A549 (cell line): ENCODE measurements around the gene FRMD4A. TPM values are rescaled to one million over a fixed set of nuclear protein-coding genes. Genes with fewer than 3 reads are reported as not detected.

Experiments
- ATAC-seq, 2 experiments: fragments of 200-7000 bp in 1 of 2; fragments of >200 bp in 1 of 2; cut with Nextera tagmentation in 1 of 2; cut with Tn5 transposase in 1 of 2; 3 replicates each; pipeline versions ENCODE4 v1.8.0 to v1.9.1; 2018 to 2020; ENCODE audit warnings: mild to moderate bottlenecking in 1 of 2, moderate library complexity in 1 of 2
- CTCF ChIA-PET: fragments of 300-600 bp; sonication (Branson Sonifier 250); formaldehyde crosslinking; extraction: SDS; loops from one replicate; lab custom pipeline; 2021; ENCODE audit warnings: antibody characterized with exemption, inconsistent platforms; lab: Yijun Ruan, JAX
- POLR2A ChIA-PET: fragments of 350-600 bp; formaldehyde crosslinking; extraction: SDS; loops from one replicate; lab custom pipeline; 2021; ENCODE audit warnings: antibody characterized with exemption, inconsistent platforms; lab: Yijun Ruan, JAX
- DNase-seq, 2 experiments: peaks; one replicate each; pipeline versions ENCODE4 v3.0.0 to v3.0.0-alpha.2; 2011 to 2016; ENCODE audit warnings: low read depth in 1 of 2, low spot score in 1 of 2
- FAIRE-seq: peaks from 2 replicates; lab custom pipeline; 2011; peaks lifted over from hg19 to GRCh38; lab: Jason Lieb, UNC
- H3K27ac ChIP-seq, 2 experiments: fragments of >200 bp; sonication (Bioruptor Twin); formaldehyde crosslinking; 3 replicates each; pipeline ENCODE4 v1.5.1; 2016 to 2017
- H3K4me1 ChIP-seq: fragments of >200 bp; sonication (Bioruptor Twin); formaldehyde crosslinking; 3 replicates; pipeline ENCODE4 v1.6.1; 2016
- H3K4me2 ChIP-seq: fragments of >200 bp; sonication (Bioruptor Twin); formaldehyde crosslinking; 3 replicates; pipeline ENCODE4 v1.6.1; 2016
- H3K4me3 ChIP-seq: fragments of >200 bp; sonication (Bioruptor Twin); formaldehyde crosslinking; 3 replicates; pipeline ENCODE4 v1.5.1; 2016
- H3K9me3 ChIP-seq: fragments of >200 bp; sonication (Bioruptor Twin); formaldehyde crosslinking; 3 replicates; pipeline ENCODE4 v1.6.1; 2016
- CBX2 ChIP-seq: fragments of 200-600 bp; sonication (generic); IDR thresholded peaks from 2 replicates; pipeline ENCODE4 v1.6.1; 2016; ENCODE audit warnings: low read depth, mild to moderate bottlenecking, borderline replicate concordance
- CEBPB ChIP-seq, 2 experiments: fragments of >200 bp in 1 of 2; sonication (Bioruptor Twin) in 1 of 2; formaldehyde crosslinking in 1 of 2; IDR thresholded peaks; 2 replicates each; pipeline ENCODE4 v1.6.1; 2012 to 2016
- CHD4 ChIP-seq: fragments of 200-600 bp; sonication (generic); IDR thresholded peaks from 2 replicates; pipeline ENCODE4 v1.6.1; 2016; ENCODE audit warnings: antibody characterized with exemption, mild to moderate bottlenecking, borderline replicate concordance
- EHF ChIP-seq: fragments of 250-450 bp; sonication (Bioruptor Pico); IDR thresholded peaks from 2 replicates; pipeline ENCODE4 v1.5.0; 2020; ENCODE audit warnings: mild to moderate bottlenecking
- EHMT2 ChIP-seq: fragments of 200-600 bp; sonication (generic); IDR thresholded peaks from 2 replicates; pipeline ENCODE4 v1.6.1; 2016; ENCODE audit warnings: antibody characterized with exemption, low read depth, mild to moderate bottlenecking, moderate library complexity
- GATA3 ChIP-seq: IDR thresholded peaks from 2 replicates; pipeline ENCODE4 v1.6.1; 2012; ENCODE audit warnings: borderline replicate concordance
- HOXB5 ChIP-seq: fragments of 250-450 bp; sonication (Bioruptor Pico); IDR thresholded peaks from 2 replicates; pipeline ENCODE4 v1.5.0; 2020; ENCODE audit warnings: mild to moderate bottlenecking, moderate library complexity
- JUN ChIP-seq, 2 experiments: fragments of >200 bp; sonication (Bioruptor Twin); formaldehyde crosslinking; IDR thresholded peaks; 2 replicates in 1 of 2; 3 replicates in 1 of 2; pipeline ENCODE4 v1.6.1; 2016 to 2017
- JUNB ChIP-seq: fragments of >200 bp; sonication (Bioruptor Twin); formaldehyde crosslinking; IDR thresholded peaks from 2 replicates; pipeline ENCODE4 v1.6.1; 2016
- KDM5A ChIP-seq: fragments of 200-600 bp; sonication (generic); IDR thresholded peaks from 2 replicates; pipeline ENCODE4 v1.6.1; 2016; ENCODE audit warnings: antibody characterized with exemption, mild to moderate bottlenecking
- MAZ ChIP-seq: fragments of 150-350 bp; IDR thresholded peaks from 2 replicates; pipeline ENCODE4 v1.6.1; 2014; ENCODE audit warnings: antibody characterized with exemption, low read depth, low read length, borderline replicate concordance
- MYC ChIP-seq: IDR thresholded peaks from 2 replicates; pipeline ENCODE4 v1.6.1; 2012; ENCODE audit warnings: mild to moderate bottlenecking, inconsistent platforms, low read length, improper control_type of control experiment, borderline replicate concordance
- NFE2L2 ChIP-seq: fragments of 150-350 bp; conservative IDR thresholded peaks from 2 replicates; pipeline ENCODE4 v1.6.1; 2014; ENCODE audit warnings: low read length
- PHF8 ChIP-seq: fragments of 200-600 bp; sonication (generic); IDR thresholded peaks from 2 replicates; pipeline ENCODE4 v1.6.1; 2016; ENCODE audit warnings: low read depth, mild to moderate bottlenecking, antibody characterized with exemption, moderate library complexity, borderline replicate concordance
- RAD21 ChIP-seq, 2 experiments: fragments of >200 bp in 1 of 2; sonication (Bioruptor Twin) in 1 of 2; formaldehyde crosslinking in 1 of 2; IDR thresholded peaks in 1 of 2; conservative IDR thresholded peaks in 1 of 2; 2 replicates in 1 of 2; 3 replicates in 1 of 2; pipeline ENCODE4 v1.6.1; 2012 to 2018; ENCODE audit warnings: inconsistent platforms in 1 of 2
- RFX5 ChIP-seq: fragments of 450-650 bp; IDR thresholded peaks from 2 replicates; pipeline ENCODE4 v1.7.1; 2014; ENCODE audit warnings: antibody characterized with exemption, mild to moderate bottlenecking, moderate library complexity
- WGBS: methylation state at CpG from one replicate; pipeline ENCODE4 v1.1.6; 2017; ENCODE audit errors: missing lambda C conversion rate; 5-methylcytosine and 5-hydroxymethylcytosine counted together
- polyA plus RNA-seq, 4 experiments: library from polyadenylated mRNA; depleted of rRNA in 3 of 4; stranded (reverse); fragments of >200 nt; fragmentation: RNase III in 1 of 4; extraction: RNeasy Plus Mini Kit Qiagen cat#74134 plus additional on column Dnase treatment in 1 of 4; gene quantifications; 2 replicates in 3 of 4; 3 replicates in 1 of 4; pipeline ENCODE4 v1.2.3, GENCODE V29; 2011 to 2017
- TF ChIP-seq, protein P1 (sequence below): IDR thresholded peaks from 2 replicates; pipeline ENCODE4 v1.6.1; 2012
- TF ChIP-seq, protein P2 (sequence below): fragments of >200 bp; sonication (Bioruptor Twin); formaldehyde crosslinking; IDR thresholded peaks from 3 replicates; pipeline ENCODE4 v1.6.1; 2016
- TF ChIP-seq, protein P3 (sequence below): fragments of >200 bp; sonication (Bioruptor Twin); formaldehyde crosslinking; IDR thresholded peaks from 2 replicates; pipeline ENCODE4 v1.6.1; 2016
- TF ChIP-seq, protein P4 (sequence below): IDR thresholded peaks from 2 replicates; pipeline ENCODE4 v1.6.1; 2012

Gene FRMD4A
- polyA plus RNA-seq, 2 of the 4 experiments (the other 2 are of a cell fraction), result 2.5 to 4.7 TPM

DNA sequence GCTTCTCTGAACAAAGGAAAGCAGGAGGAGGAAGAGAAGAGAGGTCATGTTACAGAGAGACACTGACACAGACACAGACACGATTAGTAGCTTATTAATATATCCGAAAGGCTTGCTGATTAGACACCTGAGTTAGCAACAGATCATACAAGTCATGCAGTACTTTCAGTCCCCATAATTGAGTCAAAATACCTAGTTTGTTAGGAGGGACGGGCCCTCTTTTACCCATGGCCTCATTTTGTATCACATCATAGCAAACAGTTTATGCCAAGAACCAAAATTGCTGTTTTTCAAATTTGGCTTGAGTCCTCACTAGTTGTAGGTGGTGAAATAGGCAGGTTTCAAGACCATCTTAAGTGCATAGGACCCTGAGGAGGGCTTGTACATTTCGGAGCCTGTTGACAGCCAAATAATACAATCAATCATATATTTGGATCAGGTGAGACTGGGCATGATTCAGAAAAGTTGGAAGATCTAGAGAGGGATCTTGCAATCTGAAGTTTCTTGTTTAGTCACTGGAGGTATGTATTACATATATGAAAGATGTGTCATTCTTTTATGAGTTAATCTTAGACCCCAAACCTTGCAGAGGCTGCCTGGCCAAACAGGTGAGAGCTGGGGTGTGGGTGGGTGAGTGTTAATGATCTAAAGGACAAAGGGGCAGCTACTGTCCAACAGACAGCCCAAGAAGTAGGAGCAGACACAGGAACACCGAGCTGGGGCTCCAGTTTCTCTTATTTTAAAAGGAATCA lies 678.6 kb downstream of the FRMD4A start (continued):
- no peak for TF ChIP-seq NFE2L2
- TF ChIP-seq, protein P1, sequence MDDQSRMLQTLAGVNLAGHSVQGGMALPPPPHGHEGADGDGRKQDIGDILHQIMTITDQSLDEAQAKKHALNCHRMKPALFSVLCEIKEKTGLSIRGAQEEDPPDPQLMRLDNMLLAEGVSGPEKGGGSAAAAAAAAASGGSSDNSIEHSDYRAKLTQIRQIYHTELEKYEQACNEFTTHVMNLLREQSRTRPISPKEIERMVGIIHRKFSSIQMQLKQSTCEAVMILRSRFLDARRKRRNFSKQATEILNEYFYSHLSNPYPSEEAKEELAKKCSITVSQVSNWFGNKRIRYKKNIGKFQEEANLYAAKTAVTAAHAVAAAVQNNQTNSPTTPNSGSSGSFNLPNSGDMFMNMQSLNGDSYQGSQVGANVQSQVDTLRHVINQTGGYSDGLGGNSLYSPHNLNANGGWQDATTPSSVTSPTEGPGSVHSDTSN, result no peak
- TF ChIP-seq, protein P2, sequence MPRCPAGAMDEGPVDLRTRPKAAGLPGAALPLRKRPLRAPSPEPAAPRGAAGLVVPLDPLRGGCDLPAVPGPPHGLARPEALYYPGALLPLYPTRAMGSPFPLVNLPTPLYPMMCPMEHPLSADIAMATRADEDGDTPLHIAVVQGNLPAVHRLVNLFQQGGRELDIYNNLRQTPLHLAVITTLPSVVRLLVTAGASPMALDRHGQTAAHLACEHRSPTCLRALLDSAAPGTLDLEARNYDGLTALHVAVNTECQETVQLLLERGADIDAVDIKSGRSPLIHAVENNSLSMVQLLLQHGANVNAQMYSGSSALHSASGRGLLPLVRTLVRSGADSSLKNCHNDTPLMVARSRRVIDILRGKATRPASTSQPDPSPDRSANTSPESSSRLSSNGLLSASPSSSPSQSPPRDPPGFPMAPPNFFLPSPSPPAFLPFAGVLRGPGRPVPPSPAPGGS, result no peak
- no peak for TF ChIP-seq RFX5
- TF ChIP-seq PHF8, result no peak
- no peak for TF ChIP-seq RAD21 (conservative IDR thresholded peaks at IDR 0.05 in 1 of 2, IDR thresholded peaks at IDR 0.05 in 1 of 2)
- TF ChIP-seq, protein P3, sequence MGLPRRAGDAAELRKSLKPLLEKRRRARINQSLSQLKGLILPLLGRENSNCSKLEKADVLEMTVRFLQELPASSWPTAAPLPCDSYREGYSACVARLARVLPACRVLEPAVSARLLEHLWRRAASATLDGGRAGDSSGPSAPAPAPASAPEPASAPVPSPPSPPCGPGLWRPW, result no peak
- TF ChIP-seq EHF (CRISPR knock-in tag), result no peak
- TF ChIP-seq HOXB5, result no peak
- TF ChIP-seq, protein P4, sequence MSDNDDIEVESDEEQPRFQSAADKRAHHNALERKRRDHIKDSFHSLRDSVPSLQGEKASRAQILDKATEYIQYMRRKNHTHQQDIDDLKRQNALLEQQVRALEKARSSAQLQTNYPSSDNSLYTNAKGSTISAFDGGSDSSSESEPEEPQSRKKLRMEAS, result no peak
- TF ChIP-seq KDM5A, result no peak
- TF ChIP-seq JUNB, result no peak
- no peak for TF ChIP-seq CEBPB (IDR thresholded peaks at IDR 0.05)
- no peak for TF ChIP-seq CBX2

DNA sequence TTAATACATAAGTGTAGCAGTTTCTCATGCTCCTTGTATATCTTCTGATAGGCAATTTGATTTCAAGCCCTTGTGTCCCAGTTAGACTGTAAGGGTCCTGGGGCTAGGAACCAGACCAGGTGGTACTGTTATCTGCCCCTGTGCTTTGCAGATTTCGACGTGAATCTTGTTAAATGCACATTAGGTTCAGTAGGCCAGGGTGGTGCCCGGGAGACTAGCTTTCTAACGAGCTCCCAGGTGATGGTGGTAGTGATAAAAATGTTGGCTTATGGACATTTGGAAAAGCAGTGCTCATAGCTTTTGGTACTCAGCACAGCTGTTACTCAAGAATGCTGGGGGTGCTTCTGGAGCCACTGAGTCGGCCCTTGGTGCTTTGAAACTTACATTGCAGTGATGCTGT lies 679.8 kb downstream of the FRMD4A start:
- ChIA-PET POLR2A (no interaction called here), CTCF (interaction anchor here (0.6 to 1.6 kb wide), 4 partner anchors 8 to 448 kb away, joined by 3 to 8 read pairs (median 3); no protein-coding TSS in a partner anchor)
- Histone ChIP-seq H3K27ac (no peak overlapping the region), H3K4me2 (no peak overlapping the region), H3K4me3 (no peak overlapping the region), H3K9me3 (no peaks in the 10 kb centered on the region), H3K4me1 (no peaks in the 10 kb centered on the region)
- no peak for TF ChIP-seq EHMT2
- WGBS, result 81% methylated on average over 5 of the region's 5 CpGs
- no peak for ATAC-seq
- DNase-seq, result no peak
- FAIRE-seq, result no peak

DNA sequence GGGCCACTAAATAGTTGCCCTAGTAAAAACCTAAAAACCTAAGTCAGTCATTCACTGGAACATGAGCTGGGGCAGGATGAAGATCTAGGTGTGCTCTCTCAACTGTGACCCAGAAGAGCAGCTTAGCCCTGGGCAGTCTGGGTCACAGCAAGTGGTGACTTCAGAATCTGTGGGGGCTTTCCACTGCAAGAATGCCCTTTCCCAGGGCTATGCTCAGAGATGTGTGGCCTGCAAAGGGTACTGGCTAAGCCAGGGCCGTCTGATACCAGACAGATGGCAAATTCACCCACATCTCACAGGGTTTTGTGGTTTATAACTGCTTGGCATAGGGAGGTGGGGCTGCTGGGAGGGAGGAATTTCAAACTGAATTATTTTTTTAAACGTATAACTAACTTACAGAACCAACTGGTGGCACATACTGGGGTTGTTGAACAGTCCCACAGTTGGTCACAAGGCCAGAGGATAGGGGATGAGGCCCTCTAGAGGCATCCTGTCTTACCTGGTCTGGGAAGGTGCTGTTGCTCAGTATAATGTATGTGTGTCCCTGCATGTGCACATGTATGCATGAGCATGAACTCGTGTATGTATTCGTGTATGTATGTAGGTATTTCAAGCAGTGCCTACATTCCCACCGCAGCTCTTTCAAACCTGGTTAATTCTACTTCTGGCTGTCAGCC lies 680.7 kb downstream of the FRMD4A start:
- H3K4me2 ChIP-seq, result no peak overlapping the region
- no peaks in the 10 kb centered on the region for H3K4me1 ChIP-seq
- FAIRE-seq (no peak), ATAC-seq (no peak), DNase-seq (no peak)
- WGBS, result 59% methylated on average over 5 of the region's 5 CpGs
- no peaks in the 10 kb centered on the region for H3K9me3 ChIP-seq
- no peak for TF ChIP-seq JUN (IDR thresholded peaks at IDR 0.05)
- TF ChIP-seq GATA3, result no peak
- TF ChIP-seq MYC, result no peak
- no peak for TF ChIP-seq KDM5A
- TF ChIP-seq MAZ, result no peak
- TF ChIP-seq JUNB, result no peak
- no peak for TF ChIP-seq CHD4
- H3K4me3 ChIP-seq, result no peak overlapping the region
- ChIA-PET CTCF (interaction anchor here (0.8 to 1.6 kb wide), 2 partner anchors 9 to 137 kb away, joined by 3 to 8 read pairs; no protein-coding TSS in a partner anchor), POLR2A (no interaction called here)
- no peak overlapping the region for H3K27ac ChIP-seq
